ENCODE data around the gene LINC00237. TPM values are rescaled to one million over a fixed set of nuclear protein-coding genes. Genes with fewer than 3 reads are reported as not detected.

LINC00237 gene
- total RNA-seq, 1 experiment from 2014 or later, result 0.90 TPM

DNA sequence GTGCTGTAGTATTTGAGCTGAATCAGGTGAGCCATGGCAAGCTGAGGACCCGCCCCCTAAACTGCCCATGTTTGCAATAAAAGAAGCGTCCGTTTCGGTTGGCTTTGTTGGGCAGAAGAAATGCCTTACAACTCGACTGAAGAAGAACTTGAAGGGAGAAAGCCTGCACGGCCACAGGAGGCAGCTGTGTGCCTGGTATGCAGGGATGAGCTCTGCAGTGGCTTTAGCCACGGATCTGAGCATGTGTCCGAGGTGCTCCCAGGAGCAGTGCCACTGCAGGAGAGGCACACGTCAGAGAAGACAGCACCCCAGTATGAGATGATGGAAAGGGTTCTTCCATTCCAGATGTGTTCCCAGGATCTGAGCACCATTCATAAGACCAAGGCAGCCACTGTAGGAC is 43.2 kb upstream of the LINC00237 start:
- Histone ChIP-seq H2BK5ac (ENCODE audit: insufficient read length, low read length) (no peak overlapping the region), H3K9me3 (ENCODE audit: control insufficient read depth, low read depth, low read length) (no peaks in the 10 kb centered on the region), H3K79me1 (ENCODE audit: insufficient read depth, low read depth, low read length, poor library complexity, severe bottlenecking) (no peaks in the 10 kb centered on the region), H3K23me2 (ENCODE audit: insufficient read length, low read depth, low read length, poor library complexity, severe bottlenecking) (no peaks in the 10 kb centered on the region), H4K91ac (ENCODE audit: insufficient read length, low read depth, low read length) (no peak overlapping the region), H3K27ac (ENCODE audit: insufficient read length, low read depth, low read length) (no peak overlapping the region), H3T11ph (ENCODE audit: low read length) (no peak overlapping the region), H2BK120ac (ENCODE audit: low read depth, low read length, poor library complexity, severe bottlenecking) (no peak overlapping the region), H3K79me2 (ENCODE audit: insufficient read depth, low read length) (no peaks in the 10 kb centered on the region), H3K27me3 (ENCODE audit: insufficient read depth, low read length) (no peaks in the 10 kb centered on the region), H4K20me1 (ENCODE audit: control insufficient read depth, insufficient read depth, insufficient read length) (peaks cover 3% of the 10 kb centered on the region), H2BK12ac (ENCODE audit: insufficient read length, low read depth, low read length) (no peak overlapping the region), H3K4me2 (ENCODE audit: insufficient read depth, insufficient read length, low read length) (no peak overlapping the region), H2BK15ac (ENCODE audit: low read depth, low read length) (no peak overlapping the region), H3K18ac (ENCODE audit: insufficient read length, low read depth, low read length) (no peak overlapping the region), H3K56ac (ENCODE audit: insufficient read length, low read depth, low read length) (no peak overlapping the region), H4K8ac (replicated peaks; ENCODE audit: insufficient read length, low read depth, low read length) (no peak overlapping the region), H3K4ac (ENCODE audit: low read depth, low read length) (no peak overlapping the region), H3K4me1 (ENCODE audit: insufficient read depth, low read length) (no peaks in the 10 kb centered on the region), H3K9ac (ENCODE audit: extremely low read depth, insufficient read length, low read length) (no peak overlapping the region), H2BK20ac (ENCODE audit: low read depth, low read length, poor library complexity, severe bottlenecking) (no peak overlapping the region), H2AFZ (ENCODE audit: low read length) (no peak overlapping the region), H3K23ac (ENCODE audit: insufficient read length, low read depth, low read length) (no peak overlapping the region), H4K5ac (ENCODE audit: insufficient read length, low read depth, low read length) (no peak overlapping the region), H3K14ac (ENCODE audit: insufficient read depth, low read length) (no peak overlapping the region), H2AK5ac (ENCODE audit: insufficient read length, low read length) (no peak overlapping the region)
- TF ChIP-seq, protein P1, sequence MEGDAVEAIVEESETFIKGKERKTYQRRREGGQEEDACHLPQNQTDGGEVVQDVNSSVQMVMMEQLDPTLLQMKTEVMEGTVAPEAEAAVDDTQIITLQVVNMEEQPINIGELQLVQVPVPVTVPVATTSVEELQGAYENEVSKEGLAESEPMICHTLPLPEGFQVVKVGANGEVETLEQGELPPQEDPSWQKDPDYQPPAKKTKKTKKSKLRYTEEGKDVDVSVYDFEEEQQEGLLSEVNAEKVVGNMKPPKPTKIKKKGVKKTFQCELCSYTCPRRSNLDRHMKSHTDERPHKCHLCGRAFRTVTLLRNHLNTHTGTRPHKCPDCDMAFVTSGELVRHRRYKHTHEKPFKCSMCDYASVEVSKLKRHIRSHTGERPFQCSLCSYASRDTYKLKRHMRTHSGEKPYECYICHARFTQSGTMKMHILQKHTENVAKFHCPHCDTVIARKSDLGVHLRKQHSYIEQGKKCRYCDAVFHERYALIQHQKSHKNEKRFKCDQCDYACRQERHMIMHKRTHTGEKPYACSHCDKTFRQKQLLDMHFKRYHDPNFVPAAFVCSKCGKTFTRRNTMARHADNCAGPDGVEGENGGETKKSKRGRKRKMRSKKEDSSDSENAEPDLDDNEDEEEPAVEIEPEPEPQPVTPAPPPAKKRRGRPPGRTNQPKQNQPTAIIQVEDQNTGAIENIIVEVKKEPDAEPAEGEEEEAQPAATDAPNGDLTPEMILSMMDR (conservative IDR thresholded peaks at IDR 0.05), result peak; percentile 35; the same call in 2 of the 3 replicates
- no CpG with 5 or more reads among the region's 9 CpGs for WGBS (ENCODE audit: extremely low coverage, insufficient read length, low lambda C conversion rate)
- H3K4me3 Mint-ChIP-seq, result no peak overlapping the region
- H3K36me3 Mint-ChIP-seq (ENCODE audit: insufficient read depth in 1 of 3, low read depth in 3 of 3), result peaks cover 3 to 15% (median 11%) of the 10 kb centered on the region in 3 experiments; a peak in 4 of 7 replicates
- peak; percentile 37 for DNase-seq
- H3K9me3 Mint-ChIP-seq, result no peaks in the 10 kb centered on the region
- H3K4me1 Mint-ChIP-seq, result peaks cover 0 to 3% of the 10 kb centered on the region in 2 experiments; a peak in 2 of 4 replicates
- H3K27ac Mint-ChIP-seq, result no peak overlapping the region; a peak in 1 of 7 replicates
- H3K27me3 Mint-ChIP-seq (ENCODE audit: low read depth), result no peaks in the 10 kb centered on the region

Measured in H9 (cell line).